SK-N-MC (cell line): ENCODE measurements around the gene ARMC9.

ENCODE experiments used
- EZH2 ChIP-seq: fragments of 200-600 bp; sonication (generic); IDR thresholded peaks from one replicate; pipeline ENCODE4 v1.6.1; 2017; ENCODE audit warnings: antibody characterized with exemption
- POLR2AphosphoS5 ChIP-seq: IDR thresholded peaks from 2 replicates; pipeline ENCODE4 v1.6.1; 2012; ENCODE audit warnings: mild to moderate bottlenecking, low read depth, low read length, borderline replicate concordance

DNA sequence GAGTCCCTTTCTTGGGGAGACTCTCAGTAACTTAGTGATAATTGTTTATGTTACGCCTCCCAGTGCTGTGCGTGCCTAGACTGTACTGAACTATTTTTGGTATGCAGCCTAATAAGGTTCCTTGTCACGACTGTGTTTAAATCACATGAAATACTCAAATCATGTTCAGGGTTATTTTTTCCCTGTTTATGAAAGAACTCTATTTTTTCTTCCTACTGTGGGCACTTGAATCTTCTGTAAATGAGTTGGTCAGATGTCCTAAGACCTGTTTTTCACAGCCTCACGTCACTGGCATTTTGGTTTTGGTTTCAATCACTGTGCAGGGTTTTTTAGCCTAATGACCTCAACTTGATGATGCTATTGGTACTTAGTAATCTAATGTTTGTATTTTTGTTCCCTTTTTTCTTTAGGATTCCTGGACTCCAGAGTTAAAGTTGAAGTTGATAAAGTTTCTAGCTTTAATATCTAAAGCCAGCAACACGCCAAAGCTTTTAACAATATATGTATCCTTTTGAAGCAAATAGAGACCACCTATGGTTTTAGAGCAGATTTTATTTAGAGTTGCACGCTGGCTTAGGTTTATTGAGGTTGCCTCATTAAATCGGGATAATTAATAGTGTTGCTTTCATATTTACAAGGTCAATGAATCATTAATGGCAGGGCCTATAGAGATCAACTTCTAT, 24.0 kb downstream of the ARMC9 start:
- TF ChIP-seq POLR2AphosphoS5 (no peak), EZH2 (no peak)
